Measurements from ENCODE around the gene PTCRA. TPM values are rescaled to one million over a fixed set of nuclear protein-coding genes. Genes with fewer than 3 reads are reported as not detected.

PTCRA gene
- total and polyA plus RNA-seq, 2 experiments from 2014 or later: not detected

- Histone ChIP-seq H3F3A (replicated peaks; ENCODE audit: low read depth) (peaks cover 38% of the 10 kb centered on the region), H3K9me2 (ENCODE audit: insufficient read depth) (no peaks in the 10 kb centered on the region), H3K27me3 (ENCODE audit: insufficient read depth) (no peaks in the 10 kb centered on the region), H2AFZ (no peak overlapping the region), H3K27ac (ENCODE audit: low read depth) (peak overlapping the region; percentile 55), H3K36me3 (ENCODE audit: insufficient read depth) (peaks cover 32% of the 10 kb centered on the region), H3K79me2 (replicated peaks; ENCODE audit: insufficient read depth) (peaks cover 55% of the 10 kb centered on the region), H4K20me1 (replicated peaks; ENCODE audit: insufficient read depth) (peaks cover 22% of the 10 kb centered on the region), H3K4me3 (no peak overlapping the region), H3K4me1 (ENCODE audit: insufficient read depth) (peaks cover 17% of the 10 kb centered on the region), H3K4me2 (0 out of 2 replicates have a peak overlapping the region, but pooled peaks have one; percentile 26)
- H3K4me1 Mint-ChIP-seq: peaks cover 23% of the 10 kb centered on the region
- DNase-seq (ENCODE audit: low spot score): no peak
- ATAC-seq: no peak
- peaks cover 64% of the 10 kb centered on the region for H3K36me3 Mint-ChIP-seq (ENCODE audit: low read depth)
- peak overlapping the region; percentile 5; the same call in 1 of the 2 replicates for H3K27ac Mint-ChIP-seq
- TF ChIP-seq ZNF462 (CRISPR knock-in tag; IDR thresholded peaks at IDR 0.05) (no peak), CREB1 (CRISPR knock-in tag; IDR thresholded peaks at IDR 0.05; ENCODE audit: low read depth) (no peak), JUNB (IDR thresholded peaks at IDR 0.05; ENCODE audit: unreplicated experiment) (no peak), ZNF331 (CRISPR knock-in tag; IDR thresholded peaks at IDR 0.05; ENCODE audit: low read depth) (no peak), NANOG (IDR thresholded peaks at IDR 0.05; ENCODE audit: borderline replicate concordance) (no peak), REST (IDR thresholded peaks at IDR 0.05; ENCODE audit: unreplicated experiment) (no peak), ETS1 (IDR thresholded peaks at IDR 0.05) (no peak), POLR2AphosphoS5 (IDR thresholded peaks at IDR 0.05; ENCODE audit: low read depth) (no peak)
- H3K4me3 Mint-ChIP-seq: peak overlapping the region; percentile 3; the same call in 2 of the 3 replicates
- H3K27me3 Mint-ChIP-seq (ENCODE audit: insufficient read depth, low read depth, poor library complexity): peaks cover 19% of the 10 kb centered on the region
- no peaks in the 10 kb centered on the region; the same call in 2 of the 3 replicates for H3K9me3 Mint-ChIP-seq
Measured at GRCh38 chr6:42932412-42932811, 16.6 kb downstream of the PTCRA start.
